ENCODE results near the gene DGKG. TPM values are rescaled to one million over a fixed set of nuclear protein-coding genes. Genes with fewer than 3 reads are reported as not detected.
A peak's percentile ranks its signal among the peaks of the same experiment; 100 is the strongest.

DGKG gene
- total RNA-seq, 5 donors from 2014 or later (not counting 1 experiment from before 2014, with no cell fraction given): 0.03 to 0.10 TPM; not detected in 3

GRCh38 chr3:186149319-186149960 lies 212.6 kb downstream of the DGKG start:
- peaks cover 0 to 2% of the 10 kb centered on the region in 2 experiments for H3K4me1 ChIP-seq (ENCODE audit: control insufficient read depth in 1 of 2, extremely low read depth in 1 of 2, insufficient read depth in 2 of 2, low read length in 2 of 2)
- no peak overlapping the region for H3K4me3 Mint-ChIP-seq
- ChIA-PET CTCF (interaction anchor here in 1 of 2 donors (0.7 kb wide), 1 partner anchor 1128 kb away, joined by 3 read pairs; no protein-coding TSS in a partner anchor), POLR2A (no interaction called here)
- WGBS (ENCODE audit: insufficient coverage): 78% methylated on average over 15 of the region's 15 CpGs
- H3K27me3 Mint-ChIP-seq: peaks cover 18 to 29% of the 10 kb centered on the region in 2 donors
- no peaks in the 10 kb centered on the region for H3K36me3 ChIP-seq (ENCODE audit: control insufficient read depth in 2 of 2, extremely low read depth in 1 of 2, insufficient read depth in 1 of 2, low read length in 1 of 2)
- no peaks in the 10 kb centered on the region for H3K9me3 ChIP-seq
- peaks cover 0 to 24% of the 10 kb centered on the region in 2 experiments for H3K27me3 ChIP-seq (replicated peaks in 1 of 2; ENCODE audit: control insufficient read depth in 2 of 2, extremely low read depth in 1 of 2, insufficient read depth in 2 of 2, low read length in 1 of 2)
- H3K27ac ChIP-seq (ENCODE audit: low read length): no peak overlapping the region
- no peaks in the 10 kb centered on the region for H3K36me3 Mint-ChIP-seq
- peaks cover 9 to 19% (median 10%) of the 10 kb centered on the region in 3 donors for H3K4me1 Mint-ChIP-seq
- no peaks in the 10 kb centered on the region for H3K9me3 Mint-ChIP-seq
- DNase-seq (no peak), ATAC-seq (replicated peaks in 1 of 4) (no peak)
- peak overlapping the region in 1 of 2 donors; percentile 44 for H3K27ac Mint-ChIP-seq
- no peak overlapping the region for H3K4me3 ChIP-seq (ENCODE audit: control insufficient read depth in 1 of 2, extremely low read depth in 1 of 2, low read length in 1 of 2)

DNA sequence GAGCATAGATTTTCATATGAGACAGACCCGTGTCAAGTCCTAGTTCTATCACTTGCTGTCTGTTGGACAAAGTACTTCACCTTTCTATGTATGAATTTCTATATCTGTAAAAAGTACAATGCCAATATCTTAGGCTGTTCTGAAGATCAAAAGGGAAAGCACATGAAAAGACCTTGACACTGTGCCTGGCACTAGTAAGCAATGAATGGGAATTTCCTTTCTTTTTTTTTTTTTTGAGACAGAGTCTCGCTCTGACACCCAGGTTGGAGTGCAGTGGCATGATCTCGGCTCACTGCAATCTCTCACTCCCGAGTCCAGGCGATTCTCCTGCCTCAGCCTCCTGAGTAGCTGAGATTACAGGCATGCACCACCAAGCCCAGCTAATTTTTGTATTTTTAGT lies 217.8 kb downstream of the DGKG start:
- no peaks in the 10 kb centered on the region for H3K36me3 ChIP-seq (ENCODE audit: control insufficient read depth in 2 of 2, extremely low read depth in 1 of 2, insufficient read depth in 1 of 2, low read length in 1 of 2)
- WGBS (ENCODE audit: insufficient coverage): 100% methylated on average over 1 of the region's 5 CpGs

DNA sequence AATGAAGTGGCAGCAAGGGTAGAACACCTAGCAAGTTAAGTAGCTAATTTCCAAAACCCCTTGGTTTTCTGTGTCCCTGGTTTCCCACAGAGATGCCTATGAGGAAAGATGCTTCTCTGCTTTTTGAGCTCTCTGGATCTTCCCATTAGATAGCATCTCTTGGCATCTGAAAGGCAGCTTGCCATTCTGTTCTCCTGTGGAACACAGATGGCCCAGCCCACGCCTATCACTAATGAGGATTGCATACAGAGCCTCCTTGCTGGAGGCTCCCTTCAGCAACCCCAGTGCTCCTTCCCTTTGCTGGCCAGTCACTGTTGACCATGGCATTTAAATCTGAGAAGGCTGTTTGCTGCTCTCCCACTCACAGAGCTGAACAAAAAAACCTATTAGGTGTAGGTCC lies 218.8 kb downstream of the DGKG start:
- ATAC-seq (replicated peaks in 1 of 4): no peak
- H3K36me3 ChIP-seq (ENCODE audit: control insufficient read depth in 2 of 2, extremely low read depth in 1 of 2, insufficient read depth in 1 of 2, low read length in 1 of 2): no peaks in the 10 kb centered on the region
- Mint-ChIP-seq H3K4me3 (no peak overlapping the region), H3K36me3 (no peaks in the 10 kb centered on the region), H3K9me3 (no peaks in the 10 kb centered on the region), H3K4me1 (peaks cover 0 to 6% (median 0%) of the 10 kb centered on the region in 3 donors), H3K27ac (no peak overlapping the region), H3K27me3 (peaks cover 7 to 17% of the 10 kb centered on the region in 2 donors)
- H3K9me3 ChIP-seq: no peaks in the 10 kb centered on the region
- H3K27me3 ChIP-seq (replicated peaks in 1 of 2; ENCODE audit: control insufficient read depth in 2 of 2, extremely low read depth in 1 of 2, insufficient read depth in 2 of 2, low read length in 1 of 2): peaks cover 0 to 6% of the 10 kb centered on the region in 2 experiments
- no peak for DNase-seq
- no peak overlapping the region for H3K27ac ChIP-seq (ENCODE audit: low read length)
- 58% methylated on average over 1 of the region's 1 CpG for WGBS (ENCODE audit: insufficient coverage)
- no peaks in the 10 kb centered on the region for H3K4me1 ChIP-seq (ENCODE audit: control insufficient read depth in 1 of 2, extremely low read depth in 1 of 2, insufficient read depth in 2 of 2, low read length in 2 of 2)
- no peak overlapping the region for H3K4me3 ChIP-seq (ENCODE audit: control insufficient read depth in 1 of 2, extremely low read depth in 1 of 2, low read length in 1 of 2)
- CTCF ChIA-PET: no interaction called here
- POLR2A ChIA-PET: no interaction called here

More for the DNA sequence above, 217.8 kb downstream of the DGKG start:
- H3K4me1 ChIP-seq (ENCODE audit: control insufficient read depth in 1 of 2, extremely low read depth in 1 of 2, insufficient read depth in 2 of 2, low read length in 2 of 2): no peaks in the 10 kb centered on the region
- peaks cover 0 to 7% of the 10 kb centered on the region in 2 experiments for H3K27me3 ChIP-seq (replicated peaks in 1 of 2; ENCODE audit: control insufficient read depth in 2 of 2, extremely low read depth in 1 of 2, insufficient read depth in 2 of 2, low read length in 1 of 2)
- no peaks in the 10 kb centered on the region for H3K9me3 Mint-ChIP-seq
- H3K9me3 ChIP-seq: no peaks in the 10 kb centered on the region
- H3K36me3 Mint-ChIP-seq: no peaks in the 10 kb centered on the region
- no peak overlapping the region for H3K4me3 ChIP-seq (ENCODE audit: control insufficient read depth in 1 of 2, extremely low read depth in 1 of 2, low read length in 1 of 2)
- ATAC-seq (replicated peaks in 1 of 4) (no peak), DNase-seq (no peak)
- no peak overlapping the region for H3K27ac ChIP-seq (ENCODE audit: low read length)
- H3K27me3 Mint-ChIP-seq: peaks cover 10 to 17% of the 10 kb centered on the region in 2 donors
- POLR2A ChIA-PET: no interaction called here
- CTCF ChIA-PET: interaction anchor here in 1 of 2 donors (0.7 kb wide), 2 partner anchors 11 to 1564 kb away, joined by 3 read pairs; no protein-coding TSS in a partner anchor
- H3K4me1 Mint-ChIP-seq: peaks cover 0 to 6% (median 0%) of the 10 kb centered on the region in 3 donors
- no peak overlapping the region for H3K4me3 Mint-ChIP-seq
- H3K27ac Mint-ChIP-seq: no peak overlapping the region

DNA sequence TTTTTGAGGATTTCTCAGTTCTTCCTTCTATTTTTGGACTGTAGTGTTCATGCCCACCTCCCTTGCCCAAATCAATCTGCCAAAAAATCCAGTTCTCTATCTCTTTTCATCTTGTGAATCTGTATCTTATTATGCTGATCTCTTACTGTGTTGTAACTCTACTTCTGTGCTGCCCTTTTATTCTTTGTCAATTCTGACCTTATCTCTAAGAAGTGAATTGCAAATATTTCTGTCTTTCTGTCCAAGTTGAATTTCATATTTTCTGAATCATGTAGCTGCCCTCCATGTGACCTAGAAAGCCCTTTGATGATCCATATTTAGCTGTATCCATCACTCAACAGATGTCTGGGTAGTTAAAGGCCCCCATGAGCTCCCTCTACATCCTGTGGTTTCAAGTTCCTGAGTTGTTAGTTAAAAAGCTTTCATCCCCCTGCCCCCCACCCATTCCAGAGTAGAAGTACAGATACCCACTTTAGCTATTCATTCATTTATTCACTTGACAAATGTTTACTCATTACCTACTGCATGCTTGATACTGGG lies 219.6 kb downstream of the DGKG start:
- H3K4me1 Mint-ChIP-seq: peaks cover 0 to 6% (median 0%) of the 10 kb centered on the region in 3 donors
- no peak for ATAC-seq (replicated peaks in 1 of 4)
- no peak overlapping the region for H3K27ac Mint-ChIP-seq
- ChIA-PET POLR2A (no interaction called here), CTCF (interaction anchor here in 1 of 2 donors (0.7 kb wide), 1 partner anchor 113 kb away, joined by 5 read pairs; no protein-coding TSS in a partner anchor)
- no peaks in the 10 kb centered on the region for H3K36me3 Mint-ChIP-seq
- Histone ChIP-seq H3K4me3 (ENCODE audit: control insufficient read depth in 1 of 2, extremely low read depth in 1 of 2, low read length in 1 of 2) (no peak overlapping the region), H3K9me3 (no peaks in the 10 kb centered on the region), H3K4me1 (ENCODE audit: control insufficient read depth in 1 of 2, extremely low read depth in 1 of 2, insufficient read depth in 2 of 2, low read length in 2 of 2) (no peaks in the 10 kb centered on the region), H3K27ac (ENCODE audit: low read length) (no peak overlapping the region), H3K27me3 (replicated peaks in 1 of 2; ENCODE audit: control insufficient read depth in 2 of 2, extremely low read depth in 1 of 2, insufficient read depth in 2 of 2, low read length in 1 of 2) (peaks cover 0 to 6% of the 10 kb centered on the region in 2 experiments), H3K36me3 (ENCODE audit: control insufficient read depth in 2 of 2, extremely low read depth in 1 of 2, insufficient read depth in 1 of 2, low read length in 1 of 2) (no peaks in the 10 kb centered on the region)
- no peak for DNase-seq
- H3K27me3 Mint-ChIP-seq: peaks cover 7 to 17% of the 10 kb centered on the region in 2 donors
- no peak overlapping the region for H3K4me3 Mint-ChIP-seq
- H3K9me3 Mint-ChIP-seq: no peaks in the 10 kb centered on the region

DNA sequence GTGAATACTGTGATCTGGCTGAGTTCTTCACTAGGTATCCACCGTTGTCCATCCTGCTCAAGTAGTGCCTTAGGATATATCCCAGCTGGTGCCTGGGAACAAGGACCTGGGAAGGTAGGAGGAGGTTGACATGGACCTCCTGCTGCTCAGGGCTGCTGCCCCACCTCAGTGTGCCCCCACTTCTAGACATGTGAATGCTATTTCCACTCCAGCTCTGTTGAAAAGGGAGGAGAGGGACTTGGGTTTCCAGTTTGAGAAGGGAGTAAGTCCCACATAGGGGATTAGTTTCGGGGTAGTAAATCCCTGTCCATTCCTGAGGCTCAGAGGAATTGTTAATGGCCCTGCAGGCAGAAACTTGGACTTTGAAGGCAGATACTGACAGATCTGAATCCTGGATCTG lies 220.2 kb downstream of the DGKG start:
- CTCF ChIA-PET: no interaction called here
- H3K27me3 Mint-ChIP-seq: peaks cover 7 to 17% of the 10 kb centered on the region in 2 donors

GRCh38 chr3:186138272-186138981 lies 223.6 kb downstream of the DGKG start:
- Mint-ChIP-seq H3K4me1 (peaks cover 0 to 6% (median 0%) of the 10 kb centered on the region in 3 donors), H3K9me3 (no peaks in the 10 kb centered on the region), H3K4me3 (no peak overlapping the region), H3K27ac (no peak overlapping the region), H3K36me3 (no peaks in the 10 kb centered on the region), H3K27me3 (peaks cover 8 to 16% of the 10 kb centered on the region in 2 donors)
- ATAC-seq (replicated peaks in 1 of 4): no peak
- H3K4me1 ChIP-seq (ENCODE audit: control insufficient read depth in 1 of 2, extremely low read depth in 1 of 2, insufficient read depth in 2 of 2, low read length in 2 of 2): no peaks in the 10 kb centered on the region
- H3K27me3 ChIP-seq (replicated peaks in 1 of 2; ENCODE audit: control insufficient read depth in 2 of 2, extremely low read depth in 1 of 2, insufficient read depth in 2 of 2, low read length in 1 of 2): peaks cover 0 to 6% of the 10 kb centered on the region in 2 experiments
- CTCF ChIA-PET: no interaction called here
- H3K9me3 ChIP-seq: no peaks in the 10 kb centered on the region
- DNase-seq: no peak
- no peak overlapping the region for H3K4me3 ChIP-seq (ENCODE audit: control insufficient read depth in 1 of 2, extremely low read depth in 1 of 2, low read length in 1 of 2)
- 81% methylated on average over 10 of the region's 12 CpGs for WGBS (ENCODE audit: insufficient coverage)
- POLR2A ChIA-PET: no interaction called here
- no peak overlapping the region for H3K27ac ChIP-seq (ENCODE audit: low read length)
- H3K36me3 ChIP-seq (ENCODE audit: control insufficient read depth in 2 of 2, extremely low read depth in 1 of 2, insufficient read depth in 1 of 2, low read length in 1 of 2): no peaks in the 10 kb centered on the region

More for the DNA sequence above, 220.2 kb downstream of the DGKG start:
- Histone ChIP-seq H3K4me3 (ENCODE audit: control insufficient read depth in 1 of 2, extremely low read depth in 1 of 2, low read length in 1 of 2) (no peak overlapping the region), H3K27me3 (replicated peaks in 1 of 2; ENCODE audit: control insufficient read depth in 2 of 2, extremely low read depth in 1 of 2, insufficient read depth in 2 of 2, low read length in 1 of 2) (peaks cover 0 to 6% of the 10 kb centered on the region in 2 experiments), H3K9me3 (no peaks in the 10 kb centered on the region), H3K4me1 (ENCODE audit: control insufficient read depth in 1 of 2, extremely low read depth in 1 of 2, insufficient read depth in 2 of 2, low read length in 2 of 2) (no peaks in the 10 kb centered on the region), H3K36me3 (ENCODE audit: control insufficient read depth in 2 of 2, extremely low read depth in 1 of 2, insufficient read depth in 1 of 2, low read length in 1 of 2) (no peaks in the 10 kb centered on the region), H3K27ac (ENCODE audit: low read length) (no peak overlapping the region)
- no peak for DNase-seq
- Mint-ChIP-seq H3K36me3 (no peaks in the 10 kb centered on the region), H3K4me3 (no peak overlapping the region), H3K27ac (no peak overlapping the region), H3K4me1 (peaks cover 0 to 6% (median 0%) of the 10 kb centered on the region in 3 donors), H3K9me3 (no peaks in the 10 kb centered on the region)
- no peak for ATAC-seq (replicated peaks in 1 of 4)
- POLR2A ChIA-PET: no interaction called here
- 88% methylated on average over 1 of the region's 2 CpGs for WGBS (ENCODE audit: insufficient coverage)

All from T-cell (primary cell).